GM18907 (cell line): ENCODE data around the gene SMTNL2.

Experiments
- ATAC-seq: cut with Tn5 transposase; IDR thresholded peaks from one replicate; pipeline ENCODE4 v1.9.1; 2021; ENCODE audit warnings: mild to moderate bottlenecking, moderate library complexity; ENCODE audit not compliant: unreplicated experiment

The SMTNL2 gene

GRCh38 chr17:4545217-4545951 lies 38.9 kb upstream of the SMTNL2 start:
- no peak for ATAC-seq

- ATAC-seq: no peak
Measured at GRCh38 chr17:4547118-4547906, 37.0 kb upstream of the SMTNL2 start.

GRCh38 chr17:4548061-4548461 lies 36.3 kb upstream of the SMTNL2 start:
- no peak for ATAC-seq

- ATAC-seq: no peak
Measured at GRCh38 chr17:4548721-4549531, 35.4 kb upstream of the SMTNL2 start.

GRCh38 chr17:4549781-4550533 lies 34.4 kb upstream of the SMTNL2 start:
- no peak for ATAC-seq

- ATAC-seq: no peak
Measured at GRCh38 chr17:4550534-4551039, 33.7 kb upstream of the SMTNL2 start.

- no peak for ATAC-seq
Measured at GRCh38 chr17:4551141-4551540, 33.2 kb upstream of the SMTNL2 start.

- no peak for ATAC-seq
Measured at GRCh38 chr17:4551796-4552525, 32.4 kb upstream of the SMTNL2 start.

- no peak for ATAC-seq
Measured at GRCh38 chr17:4553669-4554068, 30.7 kb upstream of the SMTNL2 start.

GRCh38 chr17:4554441-4554996 lies 29.8 kb upstream of the SMTNL2 start:
- peak; percentile 5 for ATAC-seq

- peak; percentile 72 for ATAC-seq
Measured at GRCh38 chr17:4554997-4555799, 29.1 kb upstream of the SMTNL2 start, which contains the start of gene MYBBP1A. Gene MYBBP1A (minus strand): TSS chr17:4555384. CDS start chr17:4555324, 60 bp downstream.

- ATAC-seq: no peak
Measured at GRCh38 chr17:4555873-4556759, 28.2 kb upstream of the SMTNL2 start.

GRCh38 chr17:4556996-4557395 lies 27.3 kb upstream of the SMTNL2 start:
- no peak for ATAC-seq

- ATAC-seq: no peak
Measured at GRCh38 chr17:4557626-4558346, 26.5 kb upstream of the SMTNL2 start.

- no peak for ATAC-seq
Measured at GRCh38 chr17:4558347-4558971, 25.9 kb upstream of the SMTNL2 start.

- ATAC-seq: no peak
Measured at GRCh38 chr17:4559139-4559791, 25.1 kb upstream of the SMTNL2 start.
